HG02884 (cell line): ENCODE measurements around the gene LLGL2.
"Not testable (repeated sequence)": the region's sequence is repeated elsewhere in the genome, so short reads cannot be mapped to it uniquely, and the experiment has no call there.

Source experiments
- ATAC-seq: cut with Tn5 transposase; IDR thresholded peaks from one replicate; pipeline ENCODE4 v1.9.1; 2021; ENCODE audit warnings: mild to moderate bottlenecking, moderate library complexity; ENCODE audit not compliant: unreplicated experiment

LLGL2 gene

DNA sequence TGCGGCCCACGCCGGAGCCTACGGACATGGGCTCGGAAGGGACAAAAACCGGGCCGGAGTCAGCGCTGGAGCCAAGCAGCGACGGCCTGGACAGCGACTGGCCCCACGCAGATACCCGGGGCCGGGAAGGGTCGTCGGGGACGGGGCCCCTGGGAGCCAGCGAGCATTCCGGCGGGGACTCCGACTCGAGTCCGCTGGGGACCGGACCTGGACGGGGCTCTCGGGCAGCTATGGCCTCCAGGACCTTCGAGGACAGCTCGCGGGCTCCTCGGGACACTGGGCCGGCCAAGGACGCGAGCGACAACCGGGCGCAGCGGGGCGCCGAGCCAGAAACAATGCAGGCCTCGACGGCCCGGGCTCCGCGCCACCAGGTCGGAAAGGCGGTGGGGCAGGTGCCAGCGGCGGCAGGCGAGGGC, 63.1 kb downstream of the LLGL2 start:
- peak; percentile 14 for ATAC-seq

DNA sequence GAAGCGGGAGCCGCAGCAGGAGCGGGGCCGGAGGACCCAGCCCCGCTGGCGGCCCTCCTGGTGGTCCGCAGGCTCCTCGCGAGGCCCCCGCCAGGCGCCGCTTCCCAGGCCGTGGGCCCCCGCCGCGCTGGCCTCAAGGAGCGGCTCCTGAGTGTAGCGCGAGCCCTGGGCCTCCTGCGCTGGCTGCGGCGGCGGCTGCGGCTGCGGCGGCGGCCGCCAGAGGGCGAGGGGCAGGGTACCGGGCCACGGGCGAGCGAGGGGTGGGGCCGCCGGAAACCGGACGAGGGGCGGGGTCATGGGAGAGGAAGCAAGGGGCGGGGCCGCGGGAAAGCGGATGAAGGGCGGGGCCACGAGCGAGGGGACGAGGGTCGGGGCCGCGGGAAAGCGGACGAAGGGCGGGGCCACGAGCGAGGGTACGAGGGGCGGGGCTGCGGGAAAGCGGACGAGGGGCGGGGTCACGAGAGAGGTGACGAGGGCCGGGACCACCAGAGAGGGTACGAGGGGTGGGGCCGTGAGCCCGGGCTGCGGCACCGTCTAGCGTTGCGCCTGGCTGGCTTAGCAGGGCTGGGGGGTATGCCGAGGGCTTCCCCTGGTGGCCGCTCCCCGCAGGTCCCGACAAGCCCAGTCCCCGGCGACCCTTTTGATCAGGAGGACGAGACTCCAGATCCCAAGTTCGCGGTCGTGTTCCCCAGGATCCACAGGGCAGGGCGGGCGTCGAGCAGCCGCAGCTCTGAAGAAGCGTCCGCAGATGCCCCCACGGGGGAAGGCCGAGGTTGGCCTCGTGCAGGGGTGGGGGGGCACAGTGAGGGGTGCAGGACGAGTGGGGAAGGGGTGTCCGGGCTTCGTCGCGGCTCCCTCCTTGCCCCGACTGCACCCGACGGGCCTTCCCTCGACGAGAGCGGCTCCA, 63.8 kb downstream of the LLGL2 start:
- ATAC-seq, result peak; percentile 48

DNA sequence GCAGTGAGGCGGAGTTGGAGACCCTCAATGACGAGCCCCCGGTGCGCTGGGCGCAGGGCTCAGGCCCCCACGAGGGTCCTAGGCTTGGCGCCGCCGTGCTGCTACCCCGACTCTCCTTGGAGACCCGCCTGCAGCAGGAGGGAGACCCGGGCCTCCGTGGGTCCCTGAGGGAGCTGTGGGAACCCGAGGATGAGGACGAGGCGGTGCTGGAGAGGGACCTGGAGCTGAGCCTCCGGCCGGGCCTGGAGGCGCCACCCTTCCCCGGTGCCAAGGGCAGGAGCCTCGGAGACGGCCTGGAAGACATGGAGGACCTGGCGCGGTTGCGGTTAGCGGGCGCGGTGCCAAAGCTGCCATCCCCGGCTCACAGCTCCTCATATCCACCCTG, 64.4 kb downstream of the LLGL2 start:
- ATAC-seq, result no peak

DNA sequence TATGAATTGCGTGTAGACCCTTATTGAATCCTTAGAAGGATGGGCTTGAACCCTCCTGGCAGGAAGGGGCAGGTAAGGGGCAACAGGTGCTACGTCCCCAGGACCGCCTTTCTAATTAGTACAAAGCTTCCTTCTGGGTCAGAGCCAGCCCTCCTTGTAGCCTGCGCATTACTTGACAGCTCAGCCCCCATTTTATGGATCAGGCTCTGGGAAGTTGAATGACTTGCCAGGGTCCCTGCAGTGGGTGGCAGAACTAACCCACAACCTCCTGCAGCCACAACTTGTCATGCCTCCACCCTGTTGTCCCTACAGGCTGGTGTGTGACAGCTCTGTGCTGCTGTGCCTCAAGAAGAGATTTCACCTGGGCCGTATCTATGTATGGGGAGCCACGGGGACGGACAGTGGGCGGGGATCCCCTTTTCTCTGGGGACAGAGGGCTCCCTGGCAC, 64.8 kb downstream of the LLGL2 start:
- no peak for ATAC-seq

DNA sequence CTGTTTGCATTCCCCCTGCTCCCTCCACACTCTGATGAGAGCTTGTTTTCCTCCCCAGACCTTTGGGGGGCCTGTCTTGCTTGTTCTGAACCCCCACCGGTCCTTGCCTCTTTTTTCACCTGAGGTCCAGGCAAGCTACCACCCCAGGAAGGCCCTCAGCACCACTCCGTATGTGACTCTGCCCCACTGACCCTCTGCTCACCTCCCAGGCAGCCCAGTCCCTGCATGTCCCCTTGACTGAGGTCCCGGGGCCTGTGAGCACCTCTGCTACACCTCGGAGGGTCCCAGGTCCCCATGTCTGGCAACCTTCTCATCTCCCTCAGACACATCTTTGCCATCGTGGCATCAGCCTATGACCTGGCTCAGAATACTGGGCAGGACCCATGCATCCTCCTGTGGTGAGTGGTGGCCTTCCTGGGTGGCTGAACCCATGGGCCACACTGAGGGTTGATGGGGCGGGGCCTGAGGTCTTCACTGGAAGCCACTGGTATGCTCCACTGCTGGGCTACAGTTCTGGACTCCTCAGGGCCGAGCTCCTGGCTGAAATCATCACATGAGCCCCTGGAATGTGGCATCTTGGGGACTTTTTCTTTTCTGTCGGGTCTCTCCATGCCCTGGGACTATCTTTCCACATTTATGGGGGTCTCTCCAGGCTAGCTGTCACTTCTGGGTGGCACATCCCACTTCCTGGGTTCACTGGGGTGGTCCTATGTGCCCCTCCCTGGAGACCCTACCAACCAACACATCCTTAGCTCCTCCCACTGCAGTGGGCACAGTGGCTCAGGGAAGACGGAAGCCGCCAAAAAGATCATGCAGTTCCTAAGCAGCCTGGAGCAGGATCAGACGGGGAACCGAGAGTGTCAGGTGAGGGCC, 65.6 kb downstream of the LLGL2 start:
- no peak for ATAC-seq

DNA sequence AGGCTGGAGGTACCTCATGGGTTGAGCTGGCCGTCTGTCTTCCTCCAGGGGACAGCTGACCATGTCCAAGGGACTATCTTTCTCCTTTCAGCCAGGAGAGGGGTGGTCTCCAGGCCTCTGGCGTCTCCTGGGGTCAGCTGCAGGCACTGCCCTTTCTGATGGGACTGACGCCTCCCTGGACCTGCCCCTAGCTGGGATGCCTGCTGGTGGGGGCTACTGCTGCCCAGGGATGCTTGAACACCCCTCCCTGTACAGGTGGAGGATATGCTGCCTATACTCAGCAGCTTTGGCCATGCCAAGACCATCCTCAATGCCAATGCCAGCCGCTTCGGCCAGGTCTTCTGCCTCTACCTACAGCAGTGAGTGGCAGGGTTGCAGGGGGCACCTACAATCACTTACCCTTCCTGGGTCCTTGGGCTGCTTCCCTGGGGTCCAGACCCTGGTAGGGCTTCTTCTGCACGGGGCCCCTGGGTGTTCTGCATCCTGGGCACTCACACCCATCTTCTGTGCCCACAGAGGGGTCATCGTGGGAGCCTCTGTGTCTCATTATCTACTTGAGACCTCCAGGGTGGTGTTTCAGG, 66.3 kb downstream of the LLGL2 start:
- no peak for ATAC-seq

DNA sequence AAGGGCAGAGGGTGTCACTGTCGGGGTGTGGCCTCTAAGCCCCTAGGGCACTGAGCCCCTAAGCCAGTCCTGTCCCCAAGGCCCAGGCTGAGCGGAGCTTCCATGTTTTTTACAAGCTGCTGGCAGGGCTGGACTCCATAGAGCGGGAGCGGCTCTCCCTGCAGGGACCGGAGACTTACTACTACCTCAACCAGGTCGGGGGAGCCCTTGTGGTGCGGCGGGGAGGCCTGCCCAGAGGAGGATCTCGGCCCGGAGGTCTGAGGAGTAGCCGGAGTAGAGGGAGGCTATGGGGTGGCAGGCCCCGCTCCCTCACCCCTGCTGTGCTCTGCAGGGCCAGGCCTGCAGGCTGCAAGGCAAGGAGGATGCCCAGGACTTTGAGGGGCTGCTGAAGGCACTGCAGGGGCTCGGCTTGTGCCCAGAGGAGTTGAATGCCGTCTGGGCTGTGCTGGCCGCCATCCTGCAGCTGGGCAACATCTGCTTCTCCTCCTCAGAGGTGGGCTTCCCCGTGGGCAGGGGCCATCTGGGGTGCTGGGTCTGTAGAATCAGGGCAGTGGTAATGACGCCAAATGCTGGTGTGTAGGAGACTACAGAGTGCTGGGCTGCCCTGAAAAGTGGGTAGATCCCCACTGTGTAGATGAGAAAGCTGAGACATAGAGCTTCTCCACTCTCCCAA, 67.0 kb downstream of the LLGL2 start:
- no peak for ATAC-seq

DNA sequence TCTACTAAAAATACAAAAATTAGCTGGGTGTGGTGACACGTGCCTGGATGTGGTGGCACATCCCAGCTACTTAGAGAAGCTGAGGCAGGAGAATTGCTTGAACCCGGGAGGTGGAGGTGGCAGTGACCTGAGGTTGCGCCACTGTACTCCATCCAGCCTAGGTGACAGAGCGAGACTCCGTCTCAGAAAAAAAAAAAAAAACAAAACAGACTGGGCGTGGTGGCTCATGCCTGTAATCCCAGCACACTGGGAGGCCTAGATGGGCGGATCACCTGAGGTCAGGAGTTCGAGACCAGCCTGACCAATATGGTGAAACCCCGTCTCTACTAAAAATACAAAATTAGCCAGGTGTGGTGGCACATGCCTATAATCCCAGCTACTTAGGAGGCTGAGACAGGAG, 67.9 kb downstream of the LLGL2 start:
- ATAC-seq, result not testable (repeated sequence)

DNA sequence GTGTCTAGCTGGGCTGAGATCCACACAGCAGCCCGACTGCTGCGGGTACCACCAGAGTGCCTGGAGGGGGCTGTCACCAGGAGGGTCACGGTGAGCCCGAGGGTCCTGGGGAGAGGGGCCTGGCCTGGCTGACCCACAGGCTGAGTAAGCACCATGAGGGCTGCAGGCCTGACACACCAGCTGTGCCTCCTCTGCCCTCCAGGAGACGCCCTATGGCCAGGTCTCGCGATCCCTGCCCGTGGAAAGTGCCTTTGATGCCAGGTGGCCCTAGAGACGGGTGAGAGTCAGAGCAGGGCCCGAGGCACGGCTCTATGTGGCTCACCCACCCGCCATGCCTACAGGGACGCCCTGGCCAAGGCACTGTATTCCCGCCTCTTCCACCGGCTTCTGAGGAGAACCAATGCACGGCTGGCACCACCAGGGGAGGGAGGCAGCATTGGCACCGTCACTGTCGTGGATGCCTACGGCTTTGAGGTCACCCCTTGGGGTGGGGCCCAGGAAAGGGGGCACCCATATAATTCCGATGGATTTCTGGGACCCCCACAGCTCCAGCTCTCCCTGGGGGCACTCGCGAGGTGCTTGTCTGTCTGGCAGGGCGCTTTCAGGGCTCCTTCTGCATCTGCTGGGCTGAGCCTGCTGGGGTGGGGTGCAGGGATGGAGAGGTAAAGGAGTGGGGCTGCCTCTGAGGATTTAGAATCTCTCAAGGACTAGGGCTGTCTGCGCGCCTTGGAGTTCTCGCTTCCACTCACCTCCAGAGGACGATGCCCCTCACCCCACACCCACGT, 69.2 kb downstream of the LLGL2 start:
- no peak for ATAC-seq

DNA sequence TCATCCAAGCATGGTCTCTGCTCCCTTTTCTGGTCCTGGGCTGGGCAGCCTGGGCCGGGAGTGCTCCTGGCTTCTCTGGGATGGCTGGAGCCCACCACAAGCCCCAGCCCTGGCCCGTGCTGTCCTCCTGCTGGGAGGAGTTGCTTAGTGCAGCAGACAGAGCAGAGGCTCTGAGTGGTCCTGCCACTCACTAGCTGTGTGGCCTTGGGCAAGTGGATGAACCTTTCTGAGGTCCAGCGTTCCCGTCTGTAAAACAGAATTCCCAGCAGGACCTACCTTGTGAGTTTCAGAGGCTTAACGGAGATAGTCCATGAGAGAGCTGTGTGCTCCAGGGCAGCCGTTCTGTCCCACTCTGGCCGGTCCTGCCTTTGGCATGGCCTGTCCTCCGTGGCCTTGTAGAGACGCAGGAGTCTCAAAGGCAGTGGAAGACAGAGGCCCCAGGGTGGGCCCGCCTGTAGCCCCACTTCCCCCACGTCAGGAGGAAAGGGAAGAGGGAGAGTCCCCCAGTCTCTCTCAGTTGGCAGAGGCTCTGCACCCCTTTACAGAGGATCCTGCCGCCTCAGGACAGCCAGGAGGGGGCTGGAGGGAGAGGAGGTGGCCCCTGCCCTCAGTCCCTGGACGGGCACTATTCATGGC, 69.9 kb downstream of the LLGL2 start:
- ATAC-seq, result no peak

DNA sequence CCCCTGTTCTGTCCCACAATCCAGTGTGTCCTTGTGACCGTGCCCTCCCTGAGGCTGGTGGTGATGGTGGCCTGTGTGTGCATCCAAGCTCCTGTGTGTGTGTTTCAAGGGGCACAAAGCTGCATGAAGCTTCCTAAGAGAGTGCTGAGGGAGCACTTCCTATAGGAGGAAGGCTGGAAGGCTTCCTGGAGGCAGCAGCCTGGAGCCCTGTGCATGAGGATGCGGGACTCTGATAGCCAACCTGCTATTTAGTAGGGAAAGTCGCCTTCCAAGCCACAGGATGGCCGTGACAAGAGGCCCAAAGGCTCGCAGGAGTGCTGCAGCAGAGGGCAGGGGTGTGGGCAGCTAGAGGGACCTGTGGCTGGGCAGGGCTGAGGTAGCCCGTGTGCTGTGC, 70.4 kb downstream of the LLGL2 start:
- no peak for ATAC-seq

DNA sequence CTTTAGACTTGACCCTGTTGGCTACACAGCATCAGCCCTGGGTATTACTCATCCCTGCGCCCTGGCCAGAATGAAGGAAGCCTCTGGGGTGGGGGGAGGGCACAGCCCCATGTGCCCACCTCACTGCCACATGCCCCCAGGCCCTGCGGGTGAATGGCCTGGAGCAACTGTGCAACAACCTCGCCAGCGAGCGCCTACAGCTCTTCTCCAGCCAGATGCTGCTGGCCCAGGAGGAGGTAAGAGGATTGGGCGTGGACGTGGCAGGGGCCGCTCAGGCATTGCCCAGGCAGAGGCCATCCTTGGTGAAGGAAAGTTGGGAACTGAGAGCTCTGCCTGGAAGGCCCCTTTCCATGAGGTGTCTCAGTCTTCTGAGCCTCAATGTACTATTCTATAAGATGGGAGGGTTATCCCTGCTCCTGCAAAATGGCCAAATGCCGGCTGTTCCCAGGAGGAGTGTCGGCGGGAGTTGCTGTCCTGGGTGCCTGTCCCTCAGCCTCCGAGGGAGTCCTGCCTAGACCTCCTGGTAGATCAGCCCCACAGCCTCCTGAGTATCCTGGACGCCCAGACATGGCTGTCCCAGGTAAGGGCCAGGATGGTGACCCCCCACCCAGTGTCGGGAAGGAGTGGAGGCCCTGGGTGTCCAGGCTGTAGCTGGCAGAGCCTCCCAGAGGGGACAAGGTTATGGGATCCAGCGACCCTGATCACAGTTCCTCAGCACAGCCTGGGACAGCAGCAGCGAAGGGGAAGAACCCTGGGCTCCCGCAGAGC, 71.0 kb downstream of the LLGL2 start:
- ATAC-seq, result no peak

DNA sequence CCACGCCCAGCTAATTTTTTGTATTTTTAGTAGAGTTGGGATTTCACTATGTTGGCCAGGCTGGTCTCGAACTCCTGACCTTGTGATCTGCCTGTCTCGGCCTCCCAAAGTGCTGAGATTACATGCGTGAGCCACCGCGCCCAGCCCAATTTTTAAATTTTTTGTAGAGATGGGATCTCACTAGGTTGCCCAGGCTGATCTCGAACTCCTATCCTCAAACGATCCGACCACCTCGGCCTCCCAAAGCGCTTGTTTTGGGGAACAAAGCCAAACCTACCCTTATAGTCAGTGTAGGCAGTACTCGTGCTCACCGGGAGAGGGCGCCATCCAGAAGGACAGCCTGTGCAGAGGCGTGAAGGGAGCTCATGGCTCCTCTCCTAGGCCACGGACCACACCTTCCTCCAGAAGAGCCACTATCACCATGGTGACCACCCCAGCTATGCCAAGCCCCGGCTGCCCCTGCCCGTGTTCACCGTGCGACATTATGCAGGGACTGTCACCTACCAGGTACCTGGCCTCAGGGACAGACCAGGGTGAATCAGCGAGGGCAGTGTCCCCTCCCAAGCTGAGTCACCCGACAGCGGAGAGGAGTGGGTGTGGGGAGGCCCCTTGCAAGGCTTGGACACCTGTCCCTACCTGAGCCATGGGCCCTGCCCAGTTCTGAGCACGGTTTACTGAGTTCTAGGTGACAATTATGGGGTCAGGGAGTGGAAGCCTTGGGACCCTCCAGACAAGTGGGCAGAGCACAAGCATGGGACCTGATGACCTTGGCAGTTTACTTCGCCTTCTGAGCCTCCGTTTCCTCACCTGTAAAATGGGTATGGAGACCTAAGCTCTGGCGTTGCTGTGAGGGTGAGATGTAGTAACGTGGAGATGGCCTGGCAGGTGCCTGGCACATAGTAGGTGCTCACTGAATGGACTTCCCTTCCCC, 75.8 kb downstream of the LLGL2 start:
- ATAC-seq, result no peak

DNA sequence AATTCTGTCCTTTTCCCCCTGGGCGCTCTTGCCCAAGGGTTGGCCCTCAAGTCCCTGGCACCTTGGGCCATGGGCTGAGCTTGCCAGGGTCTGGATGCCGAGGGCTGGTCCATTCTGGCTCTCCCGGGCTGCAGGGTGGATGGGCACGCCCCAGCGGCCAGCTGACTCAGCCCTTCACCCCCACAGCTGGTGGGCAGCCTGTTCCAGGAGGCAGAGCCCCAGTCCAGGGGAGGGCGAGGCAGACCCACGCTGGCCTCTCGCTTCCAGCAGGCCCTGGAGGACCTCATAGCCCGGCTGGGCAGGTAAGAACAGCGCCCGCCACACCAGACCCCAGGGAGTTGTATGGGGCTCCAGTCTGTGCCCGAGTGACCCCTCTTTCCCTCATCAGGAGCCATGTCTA, 77.1 kb downstream of the LLGL2 start:
- no peak for ATAC-seq

DNA sequence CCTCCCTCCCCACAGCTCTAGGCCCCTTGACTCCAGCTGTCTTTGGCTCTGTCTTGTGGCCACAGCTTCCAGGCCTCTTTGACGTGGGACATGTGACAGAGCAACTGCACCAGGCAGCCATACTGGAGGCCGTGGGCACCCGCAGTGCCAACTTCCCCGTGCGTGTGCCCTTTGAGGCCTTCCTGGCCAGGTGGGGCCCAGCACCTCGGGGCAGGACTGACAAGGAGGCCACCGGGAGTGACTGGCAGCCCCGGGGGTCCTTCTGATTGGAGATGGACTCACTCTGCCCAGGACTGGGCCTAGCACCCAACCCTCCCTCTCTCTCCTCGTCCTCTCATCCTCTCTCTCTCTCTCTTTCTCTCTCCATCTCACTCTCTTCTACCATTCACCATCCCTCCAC, 77.6 kb downstream of the LLGL2 start:
- ATAC-seq, result no peak

DNA sequence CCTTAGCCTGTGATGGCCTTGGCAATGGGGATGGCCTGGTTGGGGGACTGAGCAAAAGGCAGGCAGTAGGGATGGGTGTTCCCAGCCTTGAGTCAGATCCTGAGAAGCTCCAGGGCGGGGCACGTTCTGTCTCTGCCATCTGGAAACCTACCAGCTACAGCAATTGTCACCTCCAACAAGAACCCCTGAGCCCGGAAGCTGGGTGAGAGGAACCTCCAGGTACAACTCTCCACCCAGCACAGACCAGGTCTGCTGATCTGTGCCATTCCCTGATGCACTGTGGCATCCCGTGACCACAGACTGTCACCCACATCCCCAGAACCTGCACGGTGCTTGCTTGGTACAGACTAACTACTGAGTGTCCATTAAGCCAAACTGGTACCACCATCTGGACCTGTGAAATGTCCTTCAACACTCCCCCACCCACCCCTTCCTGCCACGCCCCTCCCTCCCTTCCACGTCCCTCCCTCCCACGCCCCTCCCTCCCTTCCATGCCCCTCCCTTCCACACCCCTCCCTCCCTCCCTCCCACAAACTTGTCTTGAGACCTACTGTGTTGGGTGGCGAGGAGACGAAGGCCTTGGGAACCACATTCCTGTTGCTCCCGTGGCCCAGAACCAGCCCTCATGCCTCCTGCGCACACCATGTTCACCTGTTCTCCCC, 78.7 kb downstream of the LLGL2 start:
- no peak for ATAC-seq

DNA sequence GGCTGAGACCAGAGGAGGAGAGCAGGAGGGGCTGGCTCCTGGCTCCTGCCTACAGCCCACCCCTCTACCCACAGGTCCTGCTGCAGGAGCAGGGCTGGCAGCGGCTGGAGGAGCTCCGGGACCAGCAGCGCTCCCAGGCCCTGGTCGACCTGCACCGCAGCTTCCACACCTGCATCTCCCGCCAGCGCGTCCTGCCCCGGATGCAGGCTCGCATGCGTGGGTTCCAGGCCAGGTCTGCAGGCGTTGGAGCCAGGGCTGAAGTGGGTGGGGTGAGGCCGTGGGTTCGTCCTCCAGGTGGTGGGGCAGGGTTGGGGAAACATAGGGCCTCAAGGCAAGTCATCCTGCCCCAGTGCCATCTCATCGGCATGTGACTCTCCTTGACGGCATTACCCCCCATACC, 80.3 kb downstream of the LLGL2 start:
- no peak for ATAC-seq
